ENCODE data around the gene ITGA2.
"Not testable (repeated sequence)": the region's sequence is repeated elsewhere in the genome, so short reads cannot be mapped to it uniquely, and the experiment has no call there.

Gene ITGA2

GRCh38 chr5:52989025-52989780 lies at the start of gene ITGA2:
Gene ITGA2 (plus strand): TSS chr5:52989352. CDS start chr5:52989469, 117 bp downstream.
- DNase-seq, result peak; percentile 7

GRCh38 chr5:52943285-52943684 lies 45.9 kb upstream of the ITGA2 start:
- DNase-seq, result no peak

- no peak for DNase-seq
Observed at GRCh38 chr5:52943808-52944207, 45.3 kb upstream of the ITGA2 start.

- DNase-seq, result no peak
Observed at GRCh38 chr5:52945040-52945439, 44.1 kb upstream of the ITGA2 start.

GRCh38 chr5:52947208-52947607 lies 41.9 kb upstream of the ITGA2 start:
- no peak for DNase-seq

GRCh38 chr5:52947851-52948250 lies 41.3 kb upstream of the ITGA2 start:
- no peak for DNase-seq

- peak; percentile 69 for DNase-seq
Observed at GRCh38 chr5:52948418-52949076, 40.6 kb upstream of the ITGA2 start.

- no peak for DNase-seq
Observed at GRCh38 chr5:52950686-52951085, 38.5 kb upstream of the ITGA2 start.

GRCh38 chr5:52952483-52952882 lies 36.7 kb upstream of the ITGA2 start:
- DNase-seq, result no peak

- DNase-seq, result no peak
Observed at GRCh38 chr5:52956014-52956413, 33.1 kb upstream of the ITGA2 start.

GRCh38 chr5:52956915-52957747 lies 32.0 kb upstream of the ITGA2 start:
- DNase-seq, result no peak

- DNase-seq, result no peak
Observed at GRCh38 chr5:52961274-52961681, 27.9 kb upstream of the ITGA2 start.

GRCh38 chr5:52963636-52964035 lies 25.5 kb upstream of the ITGA2 start:
- no peak for DNase-seq

GRCh38 chr5:52964138-52964537 lies 25.0 kb upstream of the ITGA2 start:
- DNase-seq, result no peak

GRCh38 chr5:52976157-52976556 lies 13.0 kb upstream of the ITGA2 start:
- DNase-seq, result not testable (repeated sequence)

- no peak for DNase-seq
Observed at GRCh38 chr5:52977264-52977897, 11.8 kb upstream of the ITGA2 start.

GRCh38 chr5:52981507-52981906 lies 7.6 kb upstream of the ITGA2 start:
- DNase-seq, result no peak

- no peak for DNase-seq
Observed at GRCh38 chr5:52983731-52984636, 5.2 kb upstream of the ITGA2 start.

GRCh38 chr5:52985306-52985705 lies 3.8 kb upstream of the ITGA2 start:
- DNase-seq, result no peak

- DNase-seq, result peak; percentile 12
Observed at GRCh38 chr5:52987711-52988331, 1.3 kb upstream of the ITGA2 start.

- DNase-seq, result no peak
Observed at GRCh38 chr5:52988335-52989024, 672 bp upstream of the ITGA2 start.
